AG04449 (cell line): ENCODE measurements around the gene FKRP.

Experiments
- CTCF ChIA-PET: fragments of 350-600 bp; formaldehyde crosslinking; extraction: SDS; loops from one replicate; lab custom pipeline; 2021; ENCODE audit warnings: antibody characterized with exemption; lab: Yijun Ruan, JAX
- POLR2A ChIA-PET: fragments of 400-600, 350-600 bp; formaldehyde crosslinking; extraction: SDS; loops from one replicate; lab custom pipeline; 2020; ENCODE audit warnings: antibody characterized with exemption, inconsistent platforms; lab: Yijun Ruan, JAX
- DNase-seq: peaks from one replicate; pipeline ENCODE4 v3.0.0-alpha.2; 2010; ENCODE audit warnings: low read depth, low spot score
- H3K4me3 ChIP-seq: 2 replicates; pipeline ENCODE4 v1.5.1; 2011; ENCODE audit warnings: low read depth, mild to moderate bottlenecking, control low read depth, low read length
- CTCF ChIP-seq: IDR thresholded peaks from one replicate; pipeline ENCODE4 v1.5.1; 2011; ENCODE audit warnings: mild to moderate bottlenecking, moderate library complexity, low read length, control low read depth, inconsistent platforms; ENCODE audit not compliant: insufficient read depth; ENCODE audit errors: missing control alignments

FKRP gene

GRCh38 chr19:46730187-46730586, 15.7 kb upstream of the FKRP start:
- ChIA-PET CTCF (interaction anchor here (0.9 to 6.0 kb wide), 15 partner anchors 9 to 201 kb away, joined by 3 to 138 read pairs (median 6); partner anchors contain the start of genes DACT3, FKRP and PRKD2), POLR2A (interaction anchor here (1.3 to 1.4 kb wide), 2 partner anchors 15 to 129 kb away, joined by 3 read pairs; partner anchors contain the start of gene CALM3)
- no peak for TF ChIP-seq CTCF
- H3K4me3 ChIP-seq: no peak overlapping the region
- no peak for DNase-seq

- ChIA-PET POLR2A (interaction anchor here (1.4 kb wide), 1 partner anchor 14 kb away, joined by 3 read pairs; no protein-coding TSS in a partner anchor), CTCF (interaction anchor here (0.9 to 6.0 kb wide), 14 partner anchors 9 to 202 kb away, joined by 3 to 138 read pairs (median 6); partner anchors contain the start of genes DACT3 and FKRP)
Observed at GRCh38 chr19:46730595-46730994, 15.3 kb upstream of the FKRP start.

GRCh38 chr19:46731007-46731501, 14.8 kb upstream of the FKRP start:
- no peak for TF ChIP-seq CTCF
- ChIA-PET CTCF (interaction anchor here (0.7 to 6.0 kb wide), 17 partner anchors 8 to 202 kb away, joined by 3 to 138 read pairs (median 6); partner anchors contain the start of genes DACT3 and FKRP), POLR2A (interaction anchor here (1.4 kb wide), 1 partner anchor 14 kb away, joined by 3 read pairs; no protein-coding TSS in a partner anchor)
- H3K4me3 ChIP-seq: no peak overlapping the region
- peak; percentile 59 for DNase-seq

More at GRCh38 chr19:46730595-46730994, 15.3 kb upstream of the FKRP start:
- no peak for TF ChIP-seq CTCF
- H3K4me3 ChIP-seq: no peak overlapping the region
- no peak for DNase-seq

GRCh38 chr19:46731584-46731983, 14.3 kb upstream of the FKRP start:
- no peak overlapping the region; the same call in 1 of the 2 replicates for H3K4me3 ChIP-seq
- POLR2A ChIA-PET: interaction anchor here (1.4 kb wide), 1 partner anchor 13 kb away, joined by 3 read pairs; no protein-coding TSS in a partner anchor
- no peak for DNase-seq
- TF ChIP-seq CTCF: no peak
- CTCF ChIA-PET: interaction anchor here (0.7 to 6.0 kb wide), 11 partner anchors 9 to 203 kb away, joined by 3 to 138 read pairs (median 6); partner anchors contain the start of genes DACT3 and FKRP

- no peak overlapping the region for H3K4me3 ChIP-seq
- ChIA-PET CTCF (interaction anchor here (1.4 to 6.0 kb wide), 4 partner anchors 9 to 108 kb away, joined by 6 to 138 read pairs (median 10); partner anchors contain the start of gene FKRP), POLR2A (no interaction called here)
- no peak for TF ChIP-seq CTCF
- no peak for DNase-seq
Observed at GRCh38 chr19:46732172-46732938, 13.5 kb upstream of the FKRP start.
